OCI-LY3 (cell line): ENCODE measurements around the gene ARHGAP35.

Experiments used
- CTCF ChIP-seq: fragments of 200-600, 300-600 bp; sonication (generic); IDR thresholded peaks from 2 replicates; pipeline ENCODE4 v1.5.1; 2014; ENCODE audit warnings: antibody characterized with exemption, low read length, low read depth
- EZH2phosphoT487 ChIP-seq: fragments of 200-600 bp; shearing (Covaris generic); IDR thresholded peaks from 2 replicates; pipeline ENCODE4 v1.6.1; 2018; ENCODE audit warnings: antibody characterized with exemption, mixed run types, low read depth

GRCh38 chr19:46898731-46899130, 37.9 kb downstream of the ARHGAP35 start:
- TF ChIP-seq CTCF = no peak
- no peak for TF ChIP-seq EZH2phosphoT487
